H1 (cell line): Measurements from ENCODE around the gene RIN2. TPM values are rescaled to one million over a fixed set of nuclear protein-coding genes. Genes with fewer than 3 reads are reported as not detected.

Experiments used
- CTCF ChIA-PET: fragments of 300-600 bp; sonication (Branson Sonifier 250); formaldehyde crosslinking; loops from one replicate; lab custom pipeline; 2021; ENCODE audit not compliant: partially characterized antibody; lab: Charles Lee
- POLR2A ChIA-PET: fragments of 300-600 bp; sonication (Branson Sonifier 250); formaldehyde crosslinking; loops from one replicate; lab custom pipeline; 2021; ENCODE audit warnings: inconsistent platforms; ENCODE audit not compliant: partially characterized antibody; lab: Charles Lee
- DNase-seq, 2 experiments: peaks; one replicate each; pipeline versions ENCODE4 v3.0.0 to v3.0.0-alpha.2; 2010 to 2022; ENCODE audit warnings: low spot score in 2 of 2, low read depth in 1 of 2, mixed read lengths in 1 of 2
- FAIRE-seq: peaks from 2 replicates; lab custom pipeline; 2011; peaks lifted over from hg19 to GRCh38; lab: Jason Lieb, UNC
- H2AFZ ChIP-seq: 2 replicates; pipeline ENCODE4 v1.8.1; 2012; ENCODE audit warnings: low read length, inconsistent platforms
- H2AK5ac ChIP-seq: 2 replicates; pipeline ENCODE4 v1.6.1; 2013; ENCODE audit warnings: low read depth, low read length
- H2BK120ac ChIP-seq: replicated peaks from 2 replicates; pipeline ENCODE3; 2013; ENCODE audit warnings: low read depth, low read length, inconsistent platforms
- H2BK12ac ChIP-seq: 2 replicates; pipeline ENCODE4 v1.6.1; 2013; ENCODE audit warnings: low read depth, low read length
- H2BK15ac ChIP-seq: 2 replicates; pipeline ENCODE4 v1.6.1; 2013; ENCODE audit warnings: low read length
- H2BK20ac ChIP-seq: 2 replicates; pipeline ENCODE4 v1.6.1; 2013; ENCODE audit warnings: low read length
- H2BK5ac ChIP-seq: 2 replicates; pipeline ENCODE4 v1.6.1; 2013; ENCODE audit warnings: low read depth, low read length
- H3K14ac ChIP-seq: 2 replicates; pipeline ENCODE4 v1.6.1; 2013; ENCODE audit warnings: inconsistent platforms; ENCODE audit not compliant: insufficient read length
- H3K18ac ChIP-seq: 2 replicates; pipeline ENCODE4 v1.6.1; 2013; ENCODE audit warnings: low read length; ENCODE audit errors: extremely low read depth
- H3K23ac ChIP-seq: 2 replicates; pipeline ENCODE4 v1.6.1; 2013; ENCODE audit warnings: inconsistent platforms; ENCODE audit not compliant: insufficient read length
- H3K23me2 ChIP-seq: 2 replicates; pipeline ENCODE4 v1.6.1; 2013; ENCODE audit warnings: low read depth, low read length
- H3K27ac ChIP-seq: 2 replicates; pipeline ENCODE4 v1.6.1; 2011; ENCODE audit warnings: low read depth, low read length, inconsistent platforms
- H3K27me3 ChIP-seq, 4 experiments: replicated peaks in 1 of 4; 1 replicate in 1 of 4; 2 replicates in 3 of 4; pipeline versions ENCODE4 v1.6.1 to v1.8.1; 2011 to 2013; ENCODE audit warnings: low read length in 3 of 4, mild to moderate bottlenecking in 3 of 4, inconsistent platforms in 2 of 4, mixed read lengths in 2 of 4, moderate library complexity in 1 of 4; ENCODE audit not compliant: control insufficient read depth in 3 of 4, insufficient read depth in 3 of 4; ENCODE audit errors: extremely low read depth in 1 of 4
- H3K36me3 ChIP-seq, 4 experiments: 2 replicates each; pipeline versions ENCODE4 v1.6.1 to v1.8.1; 2011 to 2013; ENCODE audit warnings: mild to moderate bottlenecking in 4 of 4, low read length in 3 of 4, moderate library complexity in 2 of 4, control low read depth in 1 of 4, inconsistent platforms in 1 of 4; ENCODE audit not compliant: insufficient read depth in 4 of 4, control insufficient read depth in 2 of 4
- H3K4ac ChIP-seq: replicated peaks from 2 replicates; pipeline ENCODE3; 2013; ENCODE audit warnings: low read length, low read depth, mixed read lengths, inconsistent platforms; ENCODE audit not compliant: insufficient read length
- H3K4me1 ChIP-seq, 4 experiments: replicated peaks in 1 of 4; 1 replicate in 1 of 4; 2 replicates in 3 of 4; pipeline versions ENCODE4 v1.6.1 to v1.8.1; 2011 to 2013; ENCODE audit warnings: low read length in 3 of 4, inconsistent platforms in 2 of 4, mixed read lengths in 1 of 4; ENCODE audit not compliant: insufficient read depth in 4 of 4, control insufficient read depth in 3 of 4
- H3K4me2 ChIP-seq, 2 experiments: 2 replicates each; pipeline versions ENCODE4 v1.6.1 to v1.8.1; 2011 to 2013; ENCODE audit warnings: low read depth in 2 of 2, low read length in 2 of 2, control low read depth in 1 of 2, inconsistent platforms in 1 of 2, mild to moderate bottlenecking in 1 of 2; ENCODE audit not compliant: insufficient read depth in 1 of 2
- H3K4me3 ChIP-seq, 4 experiments: fragments of 200-600, 300-600 bp in 1 of 4; sonication (generic), shearing (Covaris generic), sonication (Bioruptor Twin) in 1 of 4; 2 replicates each; pipeline versions ENCODE4 v1.5.1 to v1.8.1; 2011 to 2016; ENCODE audit warnings: low read length in 4 of 4, low read depth in 3 of 4, control low read depth in 2 of 4, inconsistent platforms in 2 of 4, mild to moderate bottlenecking in 2 of 4, mixed read lengths in 1 of 4, moderate library complexity in 1 of 4; ENCODE audit not compliant: insufficient read depth in 2 of 4; ENCODE audit errors: extremely low read depth in 1 of 4
- H3K56ac ChIP-seq: replicated peaks from 2 replicates; pipeline ENCODE3; 2013; ENCODE audit warnings: low read depth, mild to moderate bottlenecking, mixed read lengths, low read length, inconsistent platforms; ENCODE audit not compliant: insufficient read length
- H3K79me1 ChIP-seq: 2 replicates; pipeline ENCODE4 v1.6.1; 2013; ENCODE audit warnings: low read depth, low read length, control low read depth
- H3K79me2 ChIP-seq, 2 experiments: 2 replicates each; pipeline versions ENCODE4 v1.6.1 to v1.8.1; 2012 to 2013; ENCODE audit warnings: low read length in 2 of 2, mild to moderate bottlenecking in 2 of 2, inconsistent platforms in 1 of 2; ENCODE audit not compliant: insufficient read depth in 2 of 2, control insufficient read depth in 1 of 2
- H3K9ac ChIP-seq, 4 experiments: replicated peaks in 1 of 4; 1 replicate in 1 of 4; 2 replicates in 3 of 4; pipeline versions ENCODE4 v1.6.1 to v1.8.1; 2011 to 2013; ENCODE audit warnings: low read depth in 3 of 4, low read length in 3 of 4, control low read depth in 2 of 4, mild to moderate bottlenecking in 2 of 4, moderate library complexity in 2 of 4, inconsistent platforms in 1 of 4; ENCODE audit errors: extremely low read depth in 1 of 4
- H3K9me3 ChIP-seq, 2 experiments: 2 replicates each; pipeline versions ENCODE4 v1.6.1 to v1.8.1; 2012 to 2013; ENCODE audit warnings: mild to moderate bottlenecking in 2 of 2, moderate library complexity in 2 of 2, control low read depth in 1 of 2, inconsistent platforms in 1 of 2, low read depth in 1 of 2, low read length in 1 of 2, mixed read lengths in 1 of 2; ENCODE audit not compliant: insufficient read depth in 2 of 2
- H4K20me1 ChIP-seq, 2 experiments: replicated peaks in 1 of 2; 2 replicates each; pipeline versions ENCODE3 to v1.8.1; 2011 to 2013; ENCODE audit warnings: inconsistent platforms in 2 of 2, low read length in 2 of 2, mild to moderate bottlenecking in 1 of 2; ENCODE audit not compliant: insufficient read depth in 2 of 2, control insufficient read depth in 1 of 2
- H4K5ac ChIP-seq: 2 replicates; pipeline ENCODE4 v1.6.1; 2013; ENCODE audit warnings: low read length, low read depth, mixed read lengths, inconsistent platforms; ENCODE audit not compliant: insufficient read length
- H4K8ac ChIP-seq: 2 replicates; pipeline ENCODE4 v1.8.0; 2013; ENCODE audit warnings: mild to moderate bottlenecking, moderate library complexity, low read length, inconsistent platforms; ENCODE audit not compliant: insufficient read depth; ENCODE audit errors: extremely low read depth
- H4K91ac ChIP-seq: replicated peaks from 2 replicates; pipeline ENCODE3; 2013; ENCODE audit warnings: low read length, mixed read lengths, inconsistent platforms; ENCODE audit not compliant: insufficient read length
- ATF2 ChIP-seq: IDR thresholded peaks from 2 replicates; pipeline ENCODE4 v1.6.1; 2012; ENCODE audit warnings: low read length, inconsistent platforms
- BACH1 ChIP-seq: IDR thresholded peaks from 2 replicates; pipeline ENCODE4 v1.6.1; 2012; ENCODE audit warnings: low read length, improper control_type of control experiment
- E2F6 ChIP-seq: IDR thresholded peaks from 2 replicates; pipeline ENCODE4 v1.6.1; 2012; ENCODE audit warnings: inconsistent platforms
- GABPA ChIP-seq: IDR thresholded peaks from 2 replicates; pipeline ENCODE4 v1.6.1; 2011; ENCODE audit warnings: mild to moderate bottlenecking, low read length, moderate library complexity, borderline replicate concordance; ENCODE audit not compliant: insufficient read depth
- GTF2F1 ChIP-seq: IDR thresholded peaks from 2 replicates; pipeline ENCODE4 v1.6.1; 2012; ENCODE audit warnings: low read depth, low read length, improper control_type of control experiment, borderline replicate concordance
- HDAC6 ChIP-seq: IDR thresholded peaks from one replicate; pipeline ENCODE4 v1.7.1; 2012; ENCODE audit warnings: low read depth, mild to moderate bottlenecking, inconsistent platforms, low read length, moderate library complexity
- JUND ChIP-seq: IDR thresholded peaks from 2 replicates; pipeline ENCODE4 v1.6.1; 2011; ENCODE audit warnings: mild to moderate bottlenecking, improper control_type of control experiment, low read length
- KDM4A ChIP-seq: IDR thresholded peaks from one replicate; pipeline ENCODE4 v1.7.1; 2012; ENCODE audit warnings: low read depth, mild to moderate bottlenecking, moderate library complexity, low read length, inconsistent platforms; ENCODE audit not compliant: severe bottlenecking
- MAFK ChIP-seq: IDR thresholded peaks from 2 replicates; pipeline ENCODE4 v1.6.1; 2012; ENCODE audit warnings: low read depth, mild to moderate bottlenecking, improper control_type of control experiment, low read length
- RBBP5 ChIP-seq: IDR thresholded peaks from 2 replicates; pipeline ENCODE4 v1.7.1; 2012; ENCODE audit warnings: low read depth, mild to moderate bottlenecking, inconsistent platforms, low read length, moderate library complexity, borderline replicate concordance
- TAF1 ChIP-seq: IDR thresholded peaks from 2 replicates; pipeline ENCODE4 v1.6.1; 2011; ENCODE audit warnings: mild to moderate bottlenecking, low read depth, low read length
- TCF12 ChIP-seq: IDR thresholded peaks from 2 replicates; pipeline ENCODE4 v1.6.1; 2011; ENCODE audit warnings: low read depth, mild to moderate bottlenecking, low read length
- WGBS, 2 experiments: shearing (Covaris generic) in 1 of 2; methylation state at CpG; one replicate each; pipeline versions ENCODE4 v1.1.6 to v1.1.7; 2013 to 2015; ENCODE audit warnings: low lambda C conversion rate in 2 of 2, mixed read lengths in 2 of 2, inconsistent platforms in 1 of 2, low coverage in 1 of 2, missing lambda C conversion rate in 1 of 2; ENCODE audit not compliant: insufficient replicate concordance in 2 of 2, insufficient coverage in 1 of 2, insufficient read length in 1 of 2; ENCODE audit errors: extremely low coverage in 1 of 2, missing lambda C conversion rate in 1 of 2; 5-methylcytosine and 5-hydroxymethylcytosine counted together
- polyA plus RNA-seq, 7 experiments: library from polyadenylated mRNA; depleted of rRNA in 3 of 7; stranded (reverse) in 5 of 7; unstranded in 2 of 7; fragments of >200 nt in 5 of 7; fragments of 200-250 nt in 2 of 7; gene quantifications; 1 replicate in 5 of 7; 2 replicates in 1 of 7; 4 replicates in 1 of 7; pipeline versions ENCODE4 v1.2.1 to v1.2.3, GENCODE V29; 2011 to 2013; ENCODE audit warnings: missing spikeins in 2 of 7, mixed read lengths in 2 of 7
- total RNA-seq: library from RNA; stranded (reverse); fragmentation: NEBNext Ultra II Directional; extraction: Animal tissue kit (Norgen Biotek cat#: 25700); gene quantifications from 2 replicates; pipeline ENCODE4 v1.2.1, GENCODE V29; 2021

The RIN2 gene
- total and polyA plus RNA-seq, 2 of the 8 experiments (the other 6 are each of a cell fraction or from before 2014, with no cell fraction given), result 0.20 to 1.3 TPM

- Histone ChIP-seq H4K8ac (no peak overlapping the region), H4K91ac (no peak overlapping the region), H3K4me1 (peaks cover 0 to 2% (median 0%) of the 10 kb centered on the region in 4 experiments; a peak in 2 of 7 replicates), H4K5ac (no peak overlapping the region), H3K18ac (no peak overlapping the region), H2BK5ac (no peak overlapping the region), H3K79me2 (no peaks in the 10 kb centered on the region), H3K4me3 (no peak overlapping the region), H4K20me1 (no peaks in the 10 kb centered on the region), H2BK12ac (no peak overlapping the region), H3K79me1 (no peaks in the 10 kb centered on the region), H2BK20ac (no peak overlapping the region), H3K9ac (no peak overlapping the region), H2BK15ac (no peak overlapping the region), H3K4me2 (no peak overlapping the region), H3K36me3 (no peaks in the 10 kb centered on the region), H3K27ac (no peak overlapping the region), H3K23me2 (no peaks in the 10 kb centered on the region), H2AFZ (no peak overlapping the region), H3K14ac (no peak overlapping the region), H3K9me3 (no peaks in the 10 kb centered on the region; a peak in 1 of 4 replicates), H3K4ac (no peak overlapping the region), H2BK120ac (no peak overlapping the region), H3K23ac (no peak overlapping the region), H3K56ac (no peak overlapping the region), H3K27me3 (no peaks in the 10 kb centered on the region), H2AK5ac (no peak overlapping the region)
- FAIRE-seq (no peak), DNase-seq (no peak)
- 82% methylated on average over 2 of the region's 2 CpGs; no CpG with 5 or more reads in 1 of the 2 experiments for WGBS, 2 experiments
- CTCF ChIA-PET, result interaction anchor here (0.9 to 1.0 kb wide), 2 partner anchors 8 to 9 kb away, joined by 4 read pairs; no protein-coding TSS in a partner anchor
- POLR2A ChIA-PET, result no interaction called here
- no peak for TF ChIP-seq HDAC6
- TF ChIP-seq GTF2F1, result no peak
- TF ChIP-seq TAF1, result no peak
- TF ChIP-seq GABPA, result no peak
- no peak for TF ChIP-seq BACH1
- no peak for TF ChIP-seq ATF2
- TF ChIP-seq E2F6, result no peak
- TF ChIP-seq MAFK, result no peak
- TF ChIP-seq JUND, result no peak
- TF ChIP-seq KDM4A, result no peak
- no peak for TF ChIP-seq RBBP5
- no peak for TF ChIP-seq TCF12
These were observed 35.7 kb downstream of the RIN2 start for GRCh38 chr20:19793716-19794115.
